Suprapubic skin (tissue), 4 donors: Measurements from ENCODE around the gene PLEK.

Source experiments
- POLR2A ChIP-seq, 2 donors: fragments of 450-650 bp; IDR thresholded peaks; one replicate each; pipeline ENCODE4 v1.6.1; 2017; ENCODE audit warnings: antibody characterized with exemption in 2 of 2, mild to moderate bottlenecking in 2 of 2, moderate library complexity in 2 of 2
- POLR2AphosphoS5 ChIP-seq, 3 donors: sonication (generic); formaldehyde crosslinking; IDR thresholded peaks; one replicate each; pipeline ENCODE4 v1.6.1; 2017; ENCODE audit warnings: antibody characterized with exemption in 3 of 3
- TF ChIP-seq, protein P1 (sequence below), 2 donors: fragments of 200-600 bp in 1 of 2; fragments of 450-650 bp in 1 of 2; sonication (generic) in 1 of 2; IDR thresholded peaks; one replicate each; pipeline ENCODE4 v1.5.1; 2016 to 2019; ENCODE audit warnings: antibody characterized with exemption in 2 of 2, mild to moderate bottlenecking in 1 of 2, moderate library complexity in 1 of 2

DNA sequence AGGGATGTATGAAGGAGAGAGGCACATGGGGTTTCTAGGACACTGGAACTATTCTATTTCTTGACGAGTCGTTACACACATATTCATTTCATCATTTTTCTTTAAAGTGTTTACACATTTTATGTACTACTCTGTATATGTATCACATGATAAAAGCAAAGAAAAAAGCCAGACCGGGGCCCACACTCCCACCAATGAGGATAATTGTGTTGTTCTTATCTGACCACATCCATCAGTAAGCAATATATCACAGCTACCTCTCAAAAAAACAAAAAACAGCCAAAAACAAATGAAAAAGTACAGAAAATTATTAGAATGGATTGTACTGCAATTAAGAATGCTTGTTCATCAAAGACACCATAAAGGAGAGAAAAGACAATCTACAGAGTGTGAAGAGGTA lies 31.2 kb upstream of the PLEK start:
- TF ChIP-seq, protein P1, sequence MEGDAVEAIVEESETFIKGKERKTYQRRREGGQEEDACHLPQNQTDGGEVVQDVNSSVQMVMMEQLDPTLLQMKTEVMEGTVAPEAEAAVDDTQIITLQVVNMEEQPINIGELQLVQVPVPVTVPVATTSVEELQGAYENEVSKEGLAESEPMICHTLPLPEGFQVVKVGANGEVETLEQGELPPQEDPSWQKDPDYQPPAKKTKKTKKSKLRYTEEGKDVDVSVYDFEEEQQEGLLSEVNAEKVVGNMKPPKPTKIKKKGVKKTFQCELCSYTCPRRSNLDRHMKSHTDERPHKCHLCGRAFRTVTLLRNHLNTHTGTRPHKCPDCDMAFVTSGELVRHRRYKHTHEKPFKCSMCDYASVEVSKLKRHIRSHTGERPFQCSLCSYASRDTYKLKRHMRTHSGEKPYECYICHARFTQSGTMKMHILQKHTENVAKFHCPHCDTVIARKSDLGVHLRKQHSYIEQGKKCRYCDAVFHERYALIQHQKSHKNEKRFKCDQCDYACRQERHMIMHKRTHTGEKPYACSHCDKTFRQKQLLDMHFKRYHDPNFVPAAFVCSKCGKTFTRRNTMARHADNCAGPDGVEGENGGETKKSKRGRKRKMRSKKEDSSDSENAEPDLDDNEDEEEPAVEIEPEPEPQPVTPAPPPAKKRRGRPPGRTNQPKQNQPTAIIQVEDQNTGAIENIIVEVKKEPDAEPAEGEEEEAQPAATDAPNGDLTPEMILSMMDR (IDR thresholded peaks at IDR 0.05): no peak
- TF ChIP-seq POLR2A (IDR thresholded peaks at IDR 0.05) (no peak), POLR2AphosphoS5 (IDR thresholded peaks at IDR 0.05) (no peak)
